ENCODE data around the gene SOX13. TPM values are rescaled to one million over a fixed set of nuclear protein-coding genes. Genes with fewer than 3 reads are reported as not detected.

The SOX13 gene
- total RNA-seq, 6 experiments from 2014 or later, result 12.5 to 29.1 (median 17.1) TPM

DNA sequence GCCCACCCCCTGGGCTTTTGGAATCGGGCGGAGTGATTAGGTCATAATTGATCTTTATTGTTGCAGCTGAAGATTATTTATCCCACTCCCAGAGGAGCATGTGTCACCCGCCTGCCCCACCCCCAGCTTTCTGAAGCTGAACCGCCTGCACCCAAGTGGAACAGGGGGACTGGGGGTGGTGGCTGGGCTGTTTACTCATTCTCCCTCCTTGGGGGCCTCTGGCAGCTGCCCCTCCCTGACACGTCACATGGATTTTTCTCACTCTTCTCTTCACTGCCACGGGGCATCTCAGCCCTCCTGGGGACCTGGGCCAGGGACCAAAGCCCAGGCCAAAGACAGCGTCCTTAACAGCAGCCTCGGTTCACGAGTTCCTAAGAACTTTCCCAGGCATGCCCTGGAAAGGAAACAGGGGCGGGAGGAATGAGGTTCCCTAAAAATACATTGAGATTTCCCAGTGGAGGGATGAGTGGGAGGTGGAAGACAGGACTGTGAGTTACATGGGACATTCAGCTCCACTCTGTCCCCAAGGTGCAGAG is 31.6 kb upstream of the SOX13 start:
- TF ChIP-seq, protein P1, sequence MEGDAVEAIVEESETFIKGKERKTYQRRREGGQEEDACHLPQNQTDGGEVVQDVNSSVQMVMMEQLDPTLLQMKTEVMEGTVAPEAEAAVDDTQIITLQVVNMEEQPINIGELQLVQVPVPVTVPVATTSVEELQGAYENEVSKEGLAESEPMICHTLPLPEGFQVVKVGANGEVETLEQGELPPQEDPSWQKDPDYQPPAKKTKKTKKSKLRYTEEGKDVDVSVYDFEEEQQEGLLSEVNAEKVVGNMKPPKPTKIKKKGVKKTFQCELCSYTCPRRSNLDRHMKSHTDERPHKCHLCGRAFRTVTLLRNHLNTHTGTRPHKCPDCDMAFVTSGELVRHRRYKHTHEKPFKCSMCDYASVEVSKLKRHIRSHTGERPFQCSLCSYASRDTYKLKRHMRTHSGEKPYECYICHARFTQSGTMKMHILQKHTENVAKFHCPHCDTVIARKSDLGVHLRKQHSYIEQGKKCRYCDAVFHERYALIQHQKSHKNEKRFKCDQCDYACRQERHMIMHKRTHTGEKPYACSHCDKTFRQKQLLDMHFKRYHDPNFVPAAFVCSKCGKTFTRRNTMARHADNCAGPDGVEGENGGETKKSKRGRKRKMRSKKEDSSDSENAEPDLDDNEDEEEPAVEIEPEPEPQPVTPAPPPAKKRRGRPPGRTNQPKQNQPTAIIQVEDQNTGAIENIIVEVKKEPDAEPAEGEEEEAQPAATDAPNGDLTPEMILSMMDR (IDR thresholded peaks at IDR 0.05), result no peak
- TF ChIP-seq POLR2A (IDR thresholded peaks at IDR 0.05), result no peak
- H3K9me3 ChIP-seq, result no peaks in the 10 kb centered on the region
- ATAC-seq (no peak), DNase-seq (no peak)
- no peaks in the 10 kb centered on the region for H3K4me1 ChIP-seq
- no peak overlapping the region for H3K4me3 ChIP-seq
- no peaks in the 10 kb centered on the region for H3K27me3 ChIP-seq
- WGBS (ENCODE audit: insufficient coverage, low coverage, low lambda C conversion rate, missing lambda C conversion rate), result 33% methylated on average over 6 of the region's 10 CpGs
- no peaks in the 10 kb centered on the region for H3K36me3 ChIP-seq
- H3K27ac ChIP-seq, result no peak overlapping the region
- intact Hi-C loops (cut with DNase I), result no loop called here

DNA sequence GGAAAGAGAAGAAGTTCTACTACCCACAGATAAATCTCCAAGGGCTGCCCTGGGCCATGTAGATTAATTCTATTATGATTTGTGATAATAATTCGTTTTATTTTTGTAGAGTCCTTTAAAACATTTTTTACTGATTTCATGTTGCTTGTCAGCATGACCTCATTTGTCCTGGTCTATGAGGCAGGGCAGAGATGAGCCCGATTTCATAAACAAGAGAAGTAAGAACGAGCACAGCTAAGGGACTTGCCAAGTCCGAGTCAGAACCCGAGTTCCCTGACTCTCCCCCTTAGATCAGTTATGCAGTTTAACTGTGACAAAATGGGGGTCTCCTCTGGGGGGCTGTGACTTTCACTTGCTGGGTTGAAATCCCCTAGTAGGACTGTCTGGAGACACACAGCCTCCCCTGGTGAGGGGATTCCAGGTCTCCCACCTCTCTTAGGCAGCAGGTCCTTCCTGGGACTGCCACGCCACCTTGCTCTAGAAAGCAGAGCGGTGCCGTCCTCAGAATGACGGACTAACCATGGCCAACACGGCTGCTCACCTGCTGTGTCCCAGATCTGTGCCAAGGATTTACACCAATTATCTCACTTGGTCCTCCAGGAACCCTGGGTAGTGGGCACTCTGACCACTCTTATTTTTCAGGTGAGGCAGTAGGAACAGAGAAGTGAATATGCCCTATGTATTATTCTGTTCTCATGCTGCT is 31.0 kb upstream of the SOX13 start:
- TF ChIP-seq POLR2A (IDR thresholded peaks at IDR 0.05), result no peak
- TF ChIP-seq, protein P1 (IDR thresholded peaks at IDR 0.05), result no peak
- WGBS (ENCODE audit: insufficient coverage, low coverage, low lambda C conversion rate, missing lambda C conversion rate), result 68% methylated on average over 3 of the region's 10 CpGs
- no peaks in the 10 kb centered on the region for H3K27me3 ChIP-seq
- H3K4me1 ChIP-seq, result no peaks in the 10 kb centered on the region
- H3K4me3 ChIP-seq, result no peak overlapping the region
- ATAC-seq (no peak), DNase-seq (no peak)
- H3K36me3 ChIP-seq, result no peaks in the 10 kb centered on the region
- intact Hi-C loops (cut with DNase I), result no loop called here
- H3K9me3 ChIP-seq, result no peaks in the 10 kb centered on the region
- H3K27ac ChIP-seq, result no peak overlapping the region

DNA sequence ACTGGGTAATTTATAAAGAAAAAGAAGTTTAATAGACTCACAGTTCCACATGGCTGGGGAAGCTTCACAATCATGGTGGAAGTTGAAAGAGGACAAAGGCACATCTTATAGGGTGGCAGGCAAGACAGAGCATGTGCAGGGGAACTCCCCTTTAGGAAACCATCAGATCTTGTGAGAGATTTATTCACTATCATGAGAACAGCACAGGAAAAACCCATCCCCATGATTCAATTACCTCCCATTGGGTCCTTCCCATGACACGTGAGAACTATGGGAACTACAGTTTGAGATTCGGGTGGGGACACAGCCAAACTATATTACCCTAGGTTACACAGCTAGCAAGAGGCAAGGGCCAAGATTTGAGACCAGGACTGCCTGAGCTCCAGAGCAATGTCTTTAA is 30.4 kb upstream of the SOX13 start:
- no peak for ATAC-seq
- H3K27ac ChIP-seq, result no peak overlapping the region
- DNase-seq, result no peak
- TF ChIP-seq, protein P1 (IDR thresholded peaks at IDR 0.05), result no peak
- no peak for TF ChIP-seq POLR2A (IDR thresholded peaks at IDR 0.05)
- 93% methylated on average over 2 of the region's 2 CpGs for WGBS (ENCODE audit: insufficient coverage, low coverage, low lambda C conversion rate, missing lambda C conversion rate)
- H3K4me3 ChIP-seq, result no peak overlapping the region
- no peaks in the 10 kb centered on the region for H3K36me3 ChIP-seq
- no peaks in the 10 kb centered on the region for H3K27me3 ChIP-seq
- no peaks in the 10 kb centered on the region for H3K9me3 ChIP-seq
- intact Hi-C loops (cut with DNase I), result no loop called here
- H3K4me1 ChIP-seq, result no peaks in the 10 kb centered on the region

DNA sequence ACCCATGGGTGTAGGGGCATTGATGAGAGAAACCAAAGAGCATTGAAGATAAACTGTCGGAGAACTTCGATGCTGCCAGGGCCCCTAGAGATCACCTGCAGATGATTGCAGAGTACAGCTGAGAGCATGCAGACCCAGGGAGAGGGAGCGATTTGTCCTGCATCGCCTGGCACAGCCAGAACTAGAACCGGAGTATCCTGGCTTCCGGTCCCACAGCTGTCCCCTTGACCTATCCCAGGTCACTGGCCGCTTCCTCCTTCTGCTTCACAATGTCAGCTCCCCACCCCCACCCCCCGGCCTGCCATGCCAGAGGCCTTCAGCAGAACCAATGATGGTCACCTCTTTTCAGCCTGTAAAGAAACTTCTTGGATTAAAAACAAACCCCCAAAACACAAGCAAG is 29.2 kb upstream of the SOX13 start:
- DNase-seq (no peak), ATAC-seq (no peak)
- H3K4me1 ChIP-seq, result no peaks in the 10 kb centered on the region
- TF ChIP-seq POLR2A (IDR thresholded peaks at IDR 0.05), result no peak
- TF ChIP-seq, protein P1 (IDR thresholded peaks at IDR 0.05), result no peak
- intact Hi-C loops (cut with DNase I), result no loop called here
- H3K36me3 ChIP-seq, result no peaks in the 10 kb centered on the region
- WGBS (ENCODE audit: insufficient coverage, low coverage, low lambda C conversion rate, missing lambda C conversion rate), result 70% methylated on average over 2 of the region's 8 CpGs
- no peak overlapping the region for H3K27ac ChIP-seq
- H3K4me3 ChIP-seq, result no peak overlapping the region
- no peaks in the 10 kb centered on the region for H3K9me3 ChIP-seq
- no peaks in the 10 kb centered on the region for H3K27me3 ChIP-seq
